ENCODE measurements around the gene TMUB2. TPM values are rescaled to one million over a fixed set of nuclear protein-coding genes. Genes with fewer than 3 reads are reported as not detected.

Gene TMUB2
- total RNA-seq, 2 experiments from 2014 or later: 33.3 to 34.8 TPM

GRCh38 chr17:44209786-44210341 is 23.1 kb downstream of the TMUB2 start:
- ChIA-PET POLR2A (interaction anchor here (0.5 to 4.9 kb wide), 13 partner anchors 10 to 334 kb away, joined by 3 to 84 read pairs (median 12); partner anchors contain the start of genes ATXN7L3, GRN, HDAC5 and SLC25A39), CTCF (interaction anchor here (0.6 to 3.3 kb wide), 32 partner anchors 9 to 152 kb away, joined by 3 to 37 read pairs (median 5); partner anchors contain the start of genes ATXN7L3, GRN, HDAC5 and HROB)
- H3K27ac ChIP-seq (ENCODE audit: low read depth in 1 of 2, low read length in 2 of 2): peak overlapping the region; percentile 31 to 32
- peak overlapping the region; percentile 59 for H3K27ac Mint-ChIP-seq
- H3K4me3 ChIP-seq (ENCODE audit: low read length): no peak overlapping the region
- no peaks in the 10 kb centered on the region for H3K27me3 ChIP-seq (ENCODE audit: control insufficient read depth in 1 of 2, insufficient read depth in 2 of 2, low read length in 2 of 2)
- TF ChIP-seq CTCF (IDR thresholded peaks at IDR 0.05): no peak
- H3K4me1 Mint-ChIP-seq (ENCODE audit: low read depth): peaks cover 34% of the 10 kb centered on the region
- peaks cover 66% of the 10 kb centered on the region for H3K4me1 ChIP-seq (ENCODE audit: insufficient read depth, low read length)
- peak overlapping the region; percentile 65 for H3K4me3 Mint-ChIP-seq
- intact Hi-C loops (cut with DNase I, micrococcal nuclease): loop anchor here (1.0 kb wide), 4 partner anchors 8 to 140 kb away; partner anchors contain the start of gene GRN (in 1 of the 2)
- peaks cover 76% of the 10 kb centered on the region for H3K36me3 ChIP-seq (ENCODE audit: insufficient read depth, low read length)
- no peaks in the 10 kb centered on the region for H3K9me3 ChIP-seq (ENCODE audit: control insufficient read depth in 1 of 2, insufficient read depth in 1 of 2, low read length in 2 of 2)
- ATAC-seq (ENCODE audit: poor library complexity) (no peak), DNase-seq (peak in 2 of 14 experiments; percentile 49 to 66)
- peaks cover 73% of the 10 kb centered on the region for H3K36me3 Mint-ChIP-seq (ENCODE audit: low read depth)
- H3K27me3 Mint-ChIP-seq: no peaks in the 10 kb centered on the region
- H3K9me3 Mint-ChIP-seq: no peaks in the 10 kb centered on the region

- CTCF ChIA-PET: interaction anchor here (0.6 to 3.3 kb wide), 35 partner anchors 8 to 853 kb away, joined by 3 to 37 read pairs (median 4); partner anchors contain the start of genes ATXN7L3, GRN, HDAC5 and HROB
- Mint-ChIP-seq H3K4me3 (peak overlapping the region; percentile 65), H3K9me3 (no peaks in the 10 kb centered on the region), H3K27ac (peak overlapping the region; percentile 59), H3K4me1 (ENCODE audit: low read depth) (peaks cover 41% of the 10 kb centered on the region), H3K27me3 (no peaks in the 10 kb centered on the region), H3K36me3 (ENCODE audit: low read depth) (peaks cover 78% of the 10 kb centered on the region)
- H3K4me1 ChIP-seq (ENCODE audit: insufficient read depth, low read length): peaks cover 73% of the 10 kb centered on the region
- H3K36me3 ChIP-seq (ENCODE audit: insufficient read depth, low read length): peaks cover 83% of the 10 kb centered on the region
- POLR2A ChIA-PET: interaction anchor here (0.5 to 4.9 kb wide), 13 partner anchors 10 to 334 kb away, joined by 3 to 84 read pairs (median 12); partner anchors contain the start of genes ATXN7L3, GRN, HDAC5 and SLC25A39
- intact Hi-C loops (cut with DNase I, micrococcal nuclease): loop anchor here (1.0 kb wide), 4 partner anchors 8 to 140 kb away; partner anchors contain the start of gene GRN (in 1 of the 2)
- ATAC-seq (ENCODE audit: poor library complexity) (peak; percentile 97), DNase-seq (peak; percentile 83 to 96 (median 90))
- peak overlapping the region; percentile 32 to 53 for H3K27ac ChIP-seq (ENCODE audit: low read depth in 1 of 2, low read length in 2 of 2)
- H3K27me3 ChIP-seq (ENCODE audit: control insufficient read depth in 1 of 2, insufficient read depth in 2 of 2, low read length in 2 of 2): no peaks in the 10 kb centered on the region
- TF ChIP-seq CTCF (IDR thresholded peaks at IDR 0.05): peak; percentile 98
- H3K9me3 ChIP-seq (ENCODE audit: control insufficient read depth in 1 of 2, insufficient read depth in 1 of 2, low read length in 2 of 2): no peaks in the 10 kb centered on the region
- no peak overlapping the region for H3K4me3 ChIP-seq (ENCODE audit: low read length)
These were observed 23.8 kb downstream of the TMUB2 start for GRCh38 chr17:44210342-44211192.

Measured in CD4-positive, alpha-beta T cell (primary cell).